Esophagus squamous epithelium (tissue), 4 donors: ENCODE measurements around the gene ADD1.

Experiments used
- CTCF ChIP-seq, 6 experiments: fragments of 450-650 bp in 4 of 6; fragments of 200-600 bp in 2 of 6; sonication (generic) in 2 of 6; IDR thresholded peaks; one replicate each; pipeline ENCODE4 v1.5.1; 2016 to 2019; ENCODE audit warnings: antibody characterized with exemption in 6 of 6, mild to moderate bottlenecking in 4 of 6, moderate library complexity in 4 of 6
- POLR2A ChIP-seq, 4 donors: fragments of 450-650 bp; IDR thresholded peaks; one replicate each; pipeline ENCODE4 v1.6.1; 2017; ENCODE audit warnings: antibody characterized with exemption in 4 of 4, mild to moderate bottlenecking in 4 of 4, moderate library complexity in 3 of 4

GRCh38 chr4:2797545-2798305 is 45.9 kb upstream of the ADD1 start:
- TF ChIP-seq CTCF (IDR thresholded peaks at IDR 0.05), result no peak
- no peak for TF ChIP-seq POLR2A (IDR thresholded peaks at IDR 0.05)
